Natural killer cell (primary cell): ENCODE data around the gene ERP27. TPM values are rescaled to one million over a fixed set of nuclear protein-coding genes. Genes with fewer than 3 reads are reported as not detected.
A peak's percentile ranks its signal among the peaks of the same experiment; 100 is the strongest.

ENCODE experiments used
- ATAC-seq, 3 donors: fragments of 150-1000 bp in 2 of 3; fragments of 200-7000 bp in 1 of 3; cut with Tn5 transposase; 1 replicate in 1 of 3; 2 replicates in 2 of 3; pipeline ENCODE4 v1.10.0; 2021; ENCODE audit warnings: mild to moderate bottlenecking in 2 of 3, moderate library complexity in 2 of 3
- DNase-seq, 2 donors: peaks; one replicate each; pipeline versions ENCODE4 v3.0.0 to v3.0.0-alpha.2; 2013 to 2021; ENCODE audit warnings: mixed read lengths in 1 of 2
- H3K27ac ChIP-seq: one replicate; pipeline ENCODE4 v1.5.1; 2013; ENCODE audit warnings: mild to moderate bottlenecking, low read length
- H3K27me3 ChIP-seq: one replicate; pipeline ENCODE4 v1.6.1; 2013; ENCODE audit warnings: low read length; ENCODE audit not compliant: control insufficient read depth, insufficient read depth
- H3K36me3 ChIP-seq: one replicate; pipeline ENCODE4 v1.6.1; 2013; ENCODE audit warnings: low read length; ENCODE audit not compliant: control insufficient read depth, insufficient read depth
- H3K4me1 ChIP-seq: one replicate; pipeline ENCODE4 v1.6.1; 2013; ENCODE audit warnings: low read length; ENCODE audit not compliant: control insufficient read depth, insufficient read depth
- H3K4me3 ChIP-seq: one replicate; pipeline ENCODE4 v1.5.1; 2013; ENCODE audit warnings: low read length
- H3K9me3 ChIP-seq: one replicate; pipeline ENCODE4 v1.6.1; 2013; ENCODE audit warnings: low read length; ENCODE audit not compliant: control insufficient read depth, insufficient read depth
- H3K27ac Mint-ChIP-seq, 2 donors: one replicate each; pipeline ENCODE4 v1.8.0; 2022; ENCODE audit warnings: mild to moderate bottlenecking in 2 of 2, mixed read lengths in 2 of 2, moderate library complexity in 1 of 2
- H3K27me3 Mint-ChIP-seq, 2 donors: one replicate each; pipeline ENCODE4 v1.8.0; 2022; ENCODE audit warnings: low read depth in 2 of 2, mixed read lengths in 2 of 2
- H3K36me3 Mint-ChIP-seq: one replicate; pipeline ENCODE4 v1.8.0; 2022; ENCODE audit warnings: mixed read lengths
- H3K4me1 Mint-ChIP-seq, 2 donors: one replicate each; pipeline ENCODE4 v1.8.0; 2022; ENCODE audit warnings: mixed read lengths in 2 of 2
- H3K4me3 Mint-ChIP-seq: one replicate; pipeline ENCODE4 v1.8.0; 2022; ENCODE audit warnings: mild to moderate bottlenecking, moderate library complexity, mixed read lengths
- H3K9me3 Mint-ChIP-seq, 2 donors: one replicate each; pipeline ENCODE4 v1.8.0; 2022; ENCODE audit warnings: mixed read lengths in 2 of 2
- WGBS: methylation state at CpG from one replicate; pipeline ENCODE4 v1.1.7; 2013; ENCODE audit warnings: missing lambda C conversion rate; ENCODE audit not compliant: insufficient coverage; 5-methylcytosine and 5-hydroxymethylcytosine counted together
- intact Hi-C: fragments of 100-400 bp; cut with micrococcal nuclease; formaldehyde crosslinking; loops from one replicate; pipeline ENCODE4 v1.14.2; 2022
- total RNA-seq, 4 donors: library from RNA; stranded (reverse); fragments of 120-200 nt in 1 of 4; gene quantifications; one replicate each; pipeline versions ENCODE4 v1.2.3 to v1.2.4, GENCODE V29; 2013 to 2022
- TF ChIP-seq, protein P1 (sequence below): fragments of 200-600 bp; IDR thresholded peaks from one replicate; pipeline ENCODE4 v1.8.0; 2022; ENCODE audit warnings: antibody characterized with exemption

Gene ERP27
- total RNA-seq, 3 donors from 2014 or later (not counting 1 experiment from before 2014, with no cell fraction given), result 9.8 to 15.2 (median 12.3) TPM

DNA sequence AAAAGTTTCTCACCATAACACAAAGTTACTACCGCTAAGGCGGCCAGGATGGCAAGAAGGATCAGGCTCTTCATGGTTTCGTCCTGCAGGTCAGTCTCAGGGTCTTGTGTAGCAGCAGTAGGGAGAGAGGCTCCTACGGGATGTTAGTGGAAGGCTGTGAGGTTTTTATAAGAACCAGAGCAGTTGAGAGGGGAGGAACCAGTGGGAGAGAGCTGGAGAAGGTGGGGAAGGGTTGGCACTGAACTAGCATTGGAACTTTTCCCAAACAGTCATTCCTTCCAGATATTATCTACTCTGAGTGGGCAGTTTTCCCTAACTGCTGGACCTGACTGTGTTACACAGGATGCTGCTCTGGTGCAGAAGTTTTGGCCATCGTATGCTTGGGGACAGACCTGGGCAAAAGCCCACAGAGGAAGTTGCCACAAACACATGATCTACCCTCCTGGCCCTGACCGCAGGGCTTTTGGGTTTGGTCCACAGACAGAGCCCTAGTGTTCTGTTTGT, 52.6 kb downstream of the ERP27 start, which contains the start of gene MGP:
Gene MGP (minus strand): TSS at position 137 of the 504 bp plus-strand sequence. CDS start 63 bp downstream, at position 74.
- no peak for ATAC-seq
- H3K36me3 ChIP-seq, result no peaks in the 10 kb centered on the region
- no peak within 1 kb of the TSS for H3K27ac ChIP-seq
- WGBS, result 50% methylated on average over 5 of the region's 6 CpGs
- TF ChIP-seq, protein P1, sequence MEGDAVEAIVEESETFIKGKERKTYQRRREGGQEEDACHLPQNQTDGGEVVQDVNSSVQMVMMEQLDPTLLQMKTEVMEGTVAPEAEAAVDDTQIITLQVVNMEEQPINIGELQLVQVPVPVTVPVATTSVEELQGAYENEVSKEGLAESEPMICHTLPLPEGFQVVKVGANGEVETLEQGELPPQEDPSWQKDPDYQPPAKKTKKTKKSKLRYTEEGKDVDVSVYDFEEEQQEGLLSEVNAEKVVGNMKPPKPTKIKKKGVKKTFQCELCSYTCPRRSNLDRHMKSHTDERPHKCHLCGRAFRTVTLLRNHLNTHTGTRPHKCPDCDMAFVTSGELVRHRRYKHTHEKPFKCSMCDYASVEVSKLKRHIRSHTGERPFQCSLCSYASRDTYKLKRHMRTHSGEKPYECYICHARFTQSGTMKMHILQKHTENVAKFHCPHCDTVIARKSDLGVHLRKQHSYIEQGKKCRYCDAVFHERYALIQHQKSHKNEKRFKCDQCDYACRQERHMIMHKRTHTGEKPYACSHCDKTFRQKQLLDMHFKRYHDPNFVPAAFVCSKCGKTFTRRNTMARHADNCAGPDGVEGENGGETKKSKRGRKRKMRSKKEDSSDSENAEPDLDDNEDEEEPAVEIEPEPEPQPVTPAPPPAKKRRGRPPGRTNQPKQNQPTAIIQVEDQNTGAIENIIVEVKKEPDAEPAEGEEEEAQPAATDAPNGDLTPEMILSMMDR, result no peak
- Mint-ChIP-seq H3K36me3 (no peaks in the 10 kb centered on the region), H3K27me3 (peaks cover 36 to 67% of the 10 kb centered on the region in 2 donors), H3K9me3 (no peaks in the 10 kb centered on the region), H3K4me1 (peaks cover 23 to 27% of the 10 kb centered on the region in 2 donors), H3K4me3 (peak within 1 kb of the TSS; percentile 62), H3K27ac (peak within 1 kb of the TSS; percentile 61 to 88)
- H3K27me3 ChIP-seq, result peaks cover 8% of the 10 kb centered on the region
- no peak within 1 kb of the TSS for H3K4me3 ChIP-seq
- intact Hi-C loops, result loop anchor here (2.0 kb wide), 1 partner anchor 115 kb away; a partner anchor contains a TSS
- no peaks in the 10 kb centered on the region for H3K9me3 ChIP-seq
- peaks cover 8% of the 10 kb centered on the region for H3K4me1 ChIP-seq
- peak in 1 of 2 donors; percentile 10 for DNase-seq

DNA sequence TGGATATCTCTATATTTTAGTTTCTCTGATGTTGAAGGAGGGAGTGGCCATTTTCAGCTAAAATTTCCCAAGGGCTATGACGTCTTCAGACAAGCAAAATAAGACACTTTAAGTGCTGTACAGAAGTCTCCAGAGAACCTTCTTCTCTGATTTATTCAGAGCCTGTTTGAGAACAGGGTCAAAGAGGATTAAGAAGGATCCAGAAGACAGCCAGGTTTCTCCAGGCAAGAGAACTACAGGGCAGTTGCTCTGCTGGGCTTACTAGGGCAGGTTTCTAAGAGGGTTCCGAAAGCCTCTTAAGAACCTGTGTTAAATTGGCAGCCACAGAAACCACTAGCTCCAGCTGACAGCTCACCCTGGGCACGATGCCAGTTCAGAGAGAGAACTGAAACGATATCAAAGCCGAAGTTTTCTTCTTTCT, 53.9 kb downstream of the ERP27 start:
- WGBS, result 3% methylated on average over 5 of the region's 5 CpGs
- TF ChIP-seq, protein P1, result no peak
- H3K4me3 Mint-ChIP-seq, result peak overlapping the region; percentile 62
- H3K36me3 Mint-ChIP-seq, result no peaks in the 10 kb centered on the region
- H3K36me3 ChIP-seq, result no peaks in the 10 kb centered on the region
- H3K27me3 Mint-ChIP-seq, result peaks cover 36 to 63% of the 10 kb centered on the region in 2 donors
- H3K27me3 ChIP-seq, result peaks cover 8% of the 10 kb centered on the region
- DNase-seq (peak; percentile 67 to 95), ATAC-seq (peak; percentile 91 to 98 (median 92))
- H3K4me1 Mint-ChIP-seq, result peaks cover 23 to 31% of the 10 kb centered on the region in 2 donors
- H3K4me1 ChIP-seq, result peaks cover 8% of the 10 kb centered on the region
- H3K27ac ChIP-seq, result no peak overlapping the region
- intact Hi-C loops, result loop anchor here (2.0 to 5.0 kb wide), 2 partner anchors 73 to 114 kb away; a partner anchor contains a TSS
- no peaks in the 10 kb centered on the region for H3K9me3 ChIP-seq
- H3K4me3 ChIP-seq, result no peak overlapping the region
- H3K27ac Mint-ChIP-seq, result peak overlapping the region; percentile 61 to 88
- H3K9me3 Mint-ChIP-seq, result no peaks in the 10 kb centered on the region

DNA sequence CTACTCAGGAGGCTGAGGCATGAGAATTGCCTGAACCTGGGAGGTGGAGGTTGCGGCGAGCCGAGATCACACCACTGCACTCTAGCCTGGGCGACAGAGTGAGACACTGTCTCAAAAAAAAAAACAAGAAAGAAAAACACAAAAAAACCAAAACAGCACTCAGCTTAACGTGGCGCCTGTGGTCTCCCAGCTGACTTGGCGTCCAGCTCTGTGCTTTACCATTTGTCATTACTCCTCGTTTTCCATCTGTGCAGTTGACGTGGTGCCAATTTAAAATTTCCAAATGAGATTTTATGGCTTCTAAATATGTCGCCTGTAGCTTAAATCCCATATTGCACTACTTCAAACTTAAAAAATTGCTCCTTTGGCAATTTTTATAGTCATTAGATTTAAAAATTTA, 54.7 kb downstream of the ERP27 start:
- H3K27ac ChIP-seq, result no peak overlapping the region
- no peaks in the 10 kb centered on the region for H3K36me3 Mint-ChIP-seq
- WGBS, result 67% methylated on average over 10 of the region's 10 CpGs
- H3K4me1 ChIP-seq, result peaks cover 8% of the 10 kb centered on the region
- H3K27ac Mint-ChIP-seq, result no peak overlapping the region
- H3K4me3 ChIP-seq, result no peak overlapping the region
- no peaks in the 10 kb centered on the region for H3K9me3 ChIP-seq
- H3K9me3 Mint-ChIP-seq, result no peaks in the 10 kb centered on the region
- ATAC-seq (no peak), DNase-seq (no peak)
- peaks cover 23 to 31% of the 10 kb centered on the region in 2 donors for H3K4me1 Mint-ChIP-seq
- TF ChIP-seq, protein P1, result no peak
- H3K27me3 ChIP-seq, result peaks cover 8% of the 10 kb centered on the region
- H3K4me3 Mint-ChIP-seq, result no peak overlapping the region
- no peaks in the 10 kb centered on the region for H3K36me3 ChIP-seq
- intact Hi-C loops, result loop anchor here (2.0 to 5.0 kb wide), 2 partner anchors 74 to 113 kb away; a partner anchor contains a TSS
- peaks cover 31 to 56% of the 10 kb centered on the region in 2 donors for H3K27me3 Mint-ChIP-seq
